GM21367 (cell line): ENCODE data around the gene ZNF335.
"Not testable (repeated sequence)": the region's sequence is repeated elsewhere in the genome, so short reads cannot be mapped to it uniquely, and the experiment has no call there.

Experiments
- ATAC-seq: cut with Tn5 transposase; IDR thresholded peaks from one replicate; pipeline ENCODE4 v1.9.1; 2021; ENCODE audit not compliant: unreplicated experiment

Gene ZNF335

DNA sequence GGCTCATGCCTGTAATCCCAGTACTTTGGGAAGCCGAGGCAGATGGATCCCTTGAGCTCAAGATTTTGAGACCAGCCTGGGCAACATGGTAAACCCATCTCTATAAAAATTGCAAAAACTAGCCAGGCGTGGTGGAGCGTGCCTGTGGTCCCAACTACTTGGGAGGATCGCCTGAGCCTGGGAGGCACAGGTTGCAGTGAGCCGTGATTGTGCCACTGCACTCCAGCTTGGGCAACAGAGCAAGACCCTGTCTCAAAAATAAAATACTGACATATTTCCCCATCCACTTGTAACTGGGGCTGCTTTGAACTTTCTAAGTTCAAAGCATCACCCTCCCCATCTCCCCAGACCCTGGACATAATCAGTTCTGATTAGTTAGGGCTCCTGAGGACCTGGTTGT lies 29.5 kb upstream of the ZNF335 start:
- no peak for ATAC-seq

DNA sequence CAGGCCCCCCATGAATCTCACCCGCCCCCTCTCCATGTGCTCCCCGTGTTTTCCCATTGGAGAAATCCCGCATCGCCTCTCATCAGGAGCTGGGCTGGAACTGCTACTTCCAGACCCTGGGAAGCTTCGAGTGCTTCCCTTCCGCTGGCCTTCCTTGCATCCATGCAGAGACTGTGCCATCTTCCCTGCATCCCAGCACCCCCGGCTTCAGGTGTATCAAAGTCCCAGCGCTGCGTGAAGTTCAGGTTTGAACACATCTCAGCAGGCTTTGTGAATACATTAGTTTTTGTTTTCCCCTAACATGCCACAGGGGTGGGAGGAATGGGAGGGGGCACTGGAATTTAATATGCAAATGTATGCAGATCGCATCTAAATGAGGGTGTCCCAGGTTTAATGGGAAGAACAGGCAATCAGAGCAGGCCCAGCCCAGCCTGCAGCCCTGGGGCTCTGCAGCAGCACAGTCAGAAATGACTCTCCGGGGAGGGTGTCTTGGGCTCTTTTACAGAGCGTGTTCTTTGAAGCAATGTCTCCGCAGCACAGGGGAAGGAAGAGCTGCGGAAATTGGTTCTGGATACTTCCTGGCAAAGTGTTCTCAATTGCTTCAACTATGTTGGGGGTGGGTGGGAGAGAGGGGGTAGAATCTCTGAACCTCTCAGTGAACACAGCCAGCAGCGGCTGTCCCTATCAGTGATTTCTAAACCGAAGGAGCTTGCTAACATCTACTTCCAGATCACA lies 28.4 kb upstream of the ZNF335 start:
- no peak for ATAC-seq

DNA sequence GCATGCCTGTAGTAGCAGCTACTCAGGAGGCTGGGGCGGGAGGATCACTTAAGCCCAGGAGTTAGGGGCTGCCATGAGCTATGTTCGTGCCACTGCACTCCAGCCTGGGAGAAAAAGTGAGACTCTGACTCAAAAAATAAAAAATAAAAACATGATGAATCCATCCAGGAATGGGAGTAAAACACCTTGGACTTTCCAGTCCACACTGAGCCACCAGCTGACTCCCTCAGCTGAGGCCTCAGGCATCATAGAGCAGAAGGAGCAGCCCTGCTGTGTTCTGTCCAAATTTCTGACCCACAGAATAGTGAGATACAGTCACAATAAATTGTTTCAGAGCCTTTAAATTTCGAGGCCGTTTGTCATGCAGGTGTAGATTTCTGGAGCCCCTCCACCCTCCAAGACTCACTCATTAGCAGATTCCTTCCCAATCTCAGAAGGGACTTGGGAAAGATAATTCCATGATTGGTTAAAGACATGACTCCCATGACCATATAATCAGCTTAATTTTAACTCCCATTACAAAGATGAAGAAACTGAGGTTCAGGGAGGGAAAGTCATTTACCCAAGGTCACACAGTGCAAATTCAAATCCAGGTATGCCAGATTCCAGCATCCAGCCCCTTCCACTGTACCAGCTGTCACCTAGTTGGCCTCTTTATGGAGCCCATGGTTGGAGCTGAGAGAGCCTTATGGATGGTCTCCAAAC lies 27.7 kb upstream of the ZNF335 start:
- ATAC-seq, result no peak

DNA sequence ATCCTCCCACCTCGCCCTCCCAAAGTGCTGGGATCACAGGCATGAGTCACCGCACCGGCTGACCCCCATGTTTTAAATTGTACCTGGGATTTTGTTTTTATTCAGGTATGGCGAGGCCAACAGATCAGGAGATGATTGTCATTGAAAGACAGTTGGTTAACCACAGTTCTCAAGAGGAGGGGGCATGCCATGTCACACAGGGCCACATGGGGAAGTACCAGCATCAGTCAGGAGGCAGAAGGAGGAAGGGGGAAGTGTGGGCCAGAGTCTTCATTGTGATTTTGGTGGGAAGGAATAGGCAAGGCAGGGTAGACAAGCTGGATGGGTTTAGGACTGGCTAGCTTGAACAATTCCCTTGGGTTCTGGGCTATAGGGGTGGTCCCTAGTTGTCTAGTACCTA lies 26.8 kb upstream of the ZNF335 start:
- ATAC-seq, result no peak

DNA sequence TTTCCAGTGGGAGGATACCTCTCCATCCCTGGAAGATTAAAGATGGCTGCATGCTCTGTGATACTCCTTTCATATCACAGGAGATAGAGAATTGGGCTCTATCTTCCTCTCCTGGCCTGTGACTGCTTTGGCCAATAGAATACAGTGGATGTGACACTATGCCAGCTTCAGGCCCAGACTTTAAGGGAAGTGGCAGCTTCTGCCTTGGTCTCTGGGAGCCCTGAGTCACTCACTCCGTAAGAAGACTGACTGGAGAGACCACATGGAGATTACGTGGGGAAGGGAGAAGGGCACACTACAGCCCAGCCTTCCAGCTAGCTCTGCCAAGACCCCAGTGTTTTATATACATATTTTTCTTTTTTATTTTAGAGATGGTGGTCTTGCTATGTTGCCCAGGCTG lies 26.3 kb upstream of the ZNF335 start:
- ATAC-seq, result no peak

DNA sequence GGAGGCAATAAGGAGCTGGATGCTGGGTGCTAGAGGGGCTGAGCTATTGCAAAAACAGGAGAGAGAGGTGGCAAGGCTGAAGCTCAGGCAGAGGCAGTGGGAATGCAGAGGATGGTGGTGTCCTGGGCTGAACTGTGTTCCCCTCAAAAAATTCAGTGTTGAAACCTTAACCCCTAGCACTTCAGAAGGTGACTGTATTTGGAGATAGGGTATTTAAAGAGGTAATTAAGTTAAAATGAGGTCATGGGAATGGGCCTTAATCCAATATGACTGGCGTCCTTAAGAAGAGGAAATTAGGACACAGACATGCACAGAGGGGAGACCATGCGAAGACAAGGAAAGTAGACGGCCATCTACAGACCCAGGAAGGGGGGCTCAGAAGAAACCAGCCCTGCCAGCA lies 25.2 kb upstream of the ZNF335 start:
- no peak for ATAC-seq

DNA sequence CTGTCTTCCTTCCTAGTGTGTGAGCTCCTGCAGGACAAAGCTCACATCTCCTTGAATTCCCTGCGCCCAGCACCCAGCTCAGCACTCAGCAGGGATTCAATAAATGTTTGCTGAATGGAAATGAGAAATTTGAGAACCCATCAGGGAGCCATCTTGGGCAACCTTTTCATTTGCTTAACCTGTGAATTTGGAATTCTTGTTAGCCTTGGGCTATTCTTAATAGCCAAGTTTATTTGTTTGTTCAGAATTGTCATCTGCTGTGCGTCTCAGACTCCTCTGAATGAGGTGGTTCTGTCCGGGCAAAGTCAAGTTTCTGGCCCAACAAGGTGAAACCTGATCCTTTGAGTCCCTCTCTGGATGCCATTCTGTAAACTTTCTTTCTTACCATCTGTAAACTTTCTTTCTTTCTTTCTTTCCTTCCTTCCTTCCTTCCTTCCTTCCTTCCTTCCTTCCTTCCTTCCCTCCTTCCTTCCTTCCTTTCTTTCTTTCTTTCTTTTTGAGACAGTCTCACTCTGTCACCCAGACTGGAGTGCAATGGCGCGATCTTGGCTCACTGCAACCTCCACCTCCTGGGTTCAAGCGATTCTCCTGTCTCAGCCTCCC lies 23.6 kb upstream of the ZNF335 start:
- not testable (repeated sequence) for ATAC-seq

DNA sequence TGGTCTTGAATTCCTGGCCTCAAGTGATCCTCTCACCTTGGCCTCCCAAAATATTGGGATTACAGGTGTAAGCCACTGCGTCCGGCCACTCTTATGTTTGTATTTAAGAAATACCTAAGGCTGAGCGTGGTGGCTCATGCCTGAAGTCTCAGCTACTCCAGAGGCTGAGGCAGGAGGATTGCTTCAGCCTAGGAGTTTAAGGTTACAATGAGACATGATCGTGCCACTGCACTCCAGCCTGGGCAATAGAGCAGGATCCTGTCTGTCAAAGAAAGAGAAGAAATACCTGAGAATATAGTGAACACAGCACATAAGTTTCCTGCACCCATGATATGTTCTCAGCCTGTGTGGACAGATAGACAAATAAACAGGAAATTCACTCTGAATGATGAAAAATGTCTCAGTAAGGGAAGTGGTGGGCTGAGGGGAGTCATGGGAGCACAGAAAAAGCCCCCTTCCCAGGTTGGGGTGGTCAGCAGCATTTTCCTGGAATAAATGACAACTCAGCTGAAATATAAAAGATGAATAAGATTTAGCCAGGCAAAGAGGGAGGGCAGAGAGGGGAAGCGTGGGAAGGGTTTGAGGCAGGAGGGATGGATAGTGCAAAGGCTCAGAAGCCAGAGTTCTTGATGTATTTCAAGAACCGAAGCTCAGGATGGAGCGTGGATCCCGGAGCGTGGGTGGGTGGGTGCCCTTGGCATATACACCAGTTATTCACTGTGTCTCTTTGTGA lies 22.9 kb upstream of the ZNF335 start:
- ATAC-seq, result no peak

DNA sequence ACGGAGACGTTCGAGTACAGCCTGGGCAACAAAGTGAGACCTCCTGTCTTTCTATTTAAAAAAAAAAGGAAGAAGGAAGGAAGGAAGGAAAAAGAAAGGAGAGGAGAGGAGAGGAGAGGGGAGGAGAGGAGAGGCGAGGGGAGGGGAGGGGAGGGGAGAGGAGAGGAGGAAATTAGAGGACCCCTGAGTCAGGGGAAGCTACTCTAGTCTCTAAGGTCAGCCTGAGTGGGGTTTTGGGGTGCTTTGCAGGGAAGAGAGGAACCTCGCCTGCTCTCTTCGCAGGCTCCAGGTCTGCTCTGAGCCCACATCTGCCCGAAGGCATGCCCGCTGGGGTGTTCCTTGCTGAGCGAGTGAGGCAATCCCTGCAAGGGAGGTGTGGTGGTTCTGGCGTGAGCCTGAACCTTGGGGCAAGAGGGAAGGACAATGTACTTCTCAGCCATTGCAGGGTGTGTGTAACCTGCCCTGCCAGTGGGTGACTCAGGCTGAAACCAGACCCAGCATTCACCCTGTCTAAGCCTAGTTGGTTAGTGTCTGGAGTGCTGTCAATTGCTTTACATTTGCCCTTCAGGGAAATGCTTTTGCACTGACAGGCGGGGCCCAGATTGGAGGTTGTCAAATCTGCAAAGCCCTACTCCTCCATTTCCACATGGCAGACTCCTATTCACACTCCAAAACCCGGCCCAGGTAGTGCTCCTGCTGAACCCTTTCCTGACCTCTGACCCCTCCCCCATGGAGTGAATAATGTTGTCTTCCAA lies 21.4 kb upstream of the ZNF335 start:
- ATAC-seq, result no peak

DNA sequence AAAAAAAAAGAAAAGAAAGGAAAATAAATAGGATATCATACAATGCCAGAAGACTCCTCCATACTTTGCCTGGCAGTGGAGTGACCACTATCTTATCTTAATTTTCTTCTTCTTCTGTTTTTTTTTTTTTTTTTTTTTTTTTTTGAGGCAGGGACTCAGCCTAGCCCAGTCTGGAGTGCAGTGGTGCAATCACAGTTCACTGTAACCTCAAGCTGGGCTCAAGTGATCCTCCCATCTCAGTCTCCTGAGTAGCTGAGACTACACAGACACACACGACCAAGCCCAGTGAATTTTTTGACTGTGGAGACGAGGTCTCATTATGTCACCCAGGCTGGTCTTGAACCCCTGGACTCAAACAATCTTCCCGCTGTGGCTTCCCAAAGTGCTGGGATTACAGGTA lies 19.6 kb upstream of the ZNF335 start:
- ATAC-seq, result no peak

DNA sequence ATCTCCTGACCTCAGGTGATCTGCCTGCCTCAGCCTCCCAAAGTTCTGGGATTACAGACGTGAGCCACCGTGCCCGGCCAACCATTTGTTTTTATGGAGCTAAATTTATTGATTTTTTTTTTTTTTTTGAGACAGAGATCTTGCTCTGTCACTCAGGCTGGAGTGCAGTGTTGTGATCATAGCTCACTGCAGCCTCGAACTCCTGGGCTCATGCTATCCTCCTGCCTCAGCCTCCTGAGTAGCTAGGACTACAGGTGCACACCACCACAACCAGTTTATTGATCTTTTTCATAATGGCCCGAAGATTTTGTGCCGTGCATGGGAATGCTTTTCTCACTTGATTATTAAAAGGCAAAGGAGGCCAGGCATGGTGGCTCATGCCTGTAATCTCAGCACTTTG lies 16.8 kb upstream of the ZNF335 start:
- ATAC-seq, result not testable (repeated sequence)

DNA sequence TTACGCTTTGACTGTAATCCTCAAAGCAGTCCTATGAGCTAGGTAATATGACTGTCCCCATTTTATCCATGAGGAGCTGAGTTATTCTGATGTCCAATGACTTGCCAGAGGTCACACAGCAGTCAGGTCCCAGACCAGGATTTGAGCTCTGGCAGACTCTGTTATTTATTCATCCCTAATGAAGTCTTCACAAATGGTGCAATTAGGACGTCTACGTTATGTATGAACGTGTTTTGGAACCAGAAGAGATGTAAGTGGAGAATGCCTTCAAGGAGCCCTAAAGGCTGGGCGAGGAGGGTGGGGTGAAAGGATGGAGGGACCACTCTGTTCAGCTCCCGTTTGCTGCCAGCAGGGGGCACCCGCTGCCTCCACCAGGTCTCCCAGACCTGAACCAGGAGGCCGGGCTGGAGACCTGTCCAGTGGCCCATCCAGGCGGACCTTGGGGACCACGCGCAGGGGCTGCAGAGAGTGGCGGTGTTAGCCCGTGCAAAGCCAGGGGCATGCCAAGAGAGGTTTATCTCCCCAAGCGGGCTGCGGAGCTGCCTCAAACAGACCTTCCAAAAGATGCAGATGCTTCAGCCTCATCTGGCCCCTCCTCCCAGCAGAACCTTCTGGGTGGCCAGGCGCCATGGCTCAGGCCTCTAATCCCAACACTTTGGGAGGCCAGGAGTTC lies 15.2 kb upstream of the ZNF335 start:
- no peak for ATAC-seq

DNA sequence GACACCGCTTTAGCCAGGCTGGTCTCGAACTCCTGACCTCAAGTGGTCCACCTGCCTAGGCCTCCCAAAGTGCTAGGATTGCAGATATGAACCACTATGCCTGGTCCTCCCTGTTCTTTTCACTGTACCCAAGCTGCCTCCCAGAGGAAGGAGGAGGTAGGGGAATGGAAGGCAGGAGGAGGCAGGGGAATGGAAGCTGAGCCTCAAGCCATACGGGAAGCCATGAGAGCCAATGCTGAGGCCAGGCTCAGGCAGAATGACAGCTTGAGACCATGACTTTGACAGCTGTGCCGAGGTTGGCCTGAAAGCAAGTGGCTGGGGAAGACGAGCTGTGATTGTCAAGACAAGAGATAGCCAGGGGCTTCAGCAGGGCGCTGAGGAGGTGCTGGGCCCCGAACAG lies 13.6 kb upstream of the ZNF335 start:
- ATAC-seq, result no peak

DNA sequence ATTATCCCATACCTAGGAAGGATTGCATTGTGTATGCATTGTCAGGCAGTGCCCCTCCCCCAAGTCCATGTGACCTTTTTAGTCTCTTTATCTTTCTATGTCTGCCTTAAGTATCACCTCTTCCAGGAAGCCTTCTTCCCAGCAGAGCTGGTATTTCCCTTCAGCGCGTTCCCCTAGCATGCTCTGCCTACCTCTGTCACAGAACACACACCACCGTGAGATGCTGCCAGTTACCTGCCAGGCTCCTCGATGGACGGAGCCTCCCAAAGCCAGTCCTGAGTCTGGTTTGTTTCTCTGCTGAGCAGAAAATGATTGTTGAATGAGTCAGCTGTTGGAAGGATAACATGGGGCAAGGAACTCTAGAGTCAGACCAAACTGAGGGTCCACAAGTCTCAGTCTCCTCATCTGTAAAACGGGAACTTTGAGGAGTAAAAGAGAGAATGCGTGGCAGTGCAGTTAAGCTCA lies 11.3 kb upstream of the ZNF335 start:
- ATAC-seq, result no peak

DNA sequence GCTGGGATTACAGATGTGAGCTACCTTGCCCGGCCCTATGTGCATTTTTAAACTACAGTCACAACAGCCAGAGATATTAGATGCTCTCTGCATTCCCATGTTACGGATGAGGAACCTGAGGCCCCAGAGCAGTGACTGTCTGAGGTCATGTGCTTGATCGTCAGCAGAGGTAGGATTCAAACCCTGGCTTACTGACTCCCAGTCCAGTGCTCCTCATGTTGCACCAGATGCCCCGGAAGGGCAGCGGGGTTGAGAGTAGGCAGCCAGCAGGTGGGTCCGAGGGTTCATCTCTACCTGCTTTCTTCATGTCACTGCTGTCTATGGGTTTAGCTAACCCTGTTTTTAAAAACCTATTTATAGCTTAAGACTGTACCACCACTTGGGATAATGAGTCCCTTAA lies 9.3 kb upstream of the ZNF335 start:
- no peak for ATAC-seq

DNA sequence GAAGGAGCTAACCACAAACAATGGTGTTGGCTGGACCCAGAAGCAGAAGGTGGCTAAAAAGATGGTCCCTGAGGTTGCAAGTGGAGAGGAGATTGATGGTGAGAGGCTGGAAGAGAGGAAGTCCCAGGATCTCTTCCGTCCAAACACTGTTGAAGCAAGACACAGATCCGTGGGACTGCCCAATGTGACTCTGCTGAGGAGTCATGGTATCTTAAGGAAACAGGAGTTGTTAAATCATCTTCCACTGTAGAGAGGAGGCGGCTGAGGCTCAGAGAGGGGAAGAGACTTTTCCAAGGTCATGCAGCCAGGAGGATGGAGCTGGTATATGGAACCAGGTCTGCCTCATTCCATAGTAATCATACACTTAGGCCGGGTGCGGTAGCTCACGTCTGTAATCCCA lies 4.1 kb upstream of the ZNF335 start:
- no peak for ATAC-seq

DNA sequence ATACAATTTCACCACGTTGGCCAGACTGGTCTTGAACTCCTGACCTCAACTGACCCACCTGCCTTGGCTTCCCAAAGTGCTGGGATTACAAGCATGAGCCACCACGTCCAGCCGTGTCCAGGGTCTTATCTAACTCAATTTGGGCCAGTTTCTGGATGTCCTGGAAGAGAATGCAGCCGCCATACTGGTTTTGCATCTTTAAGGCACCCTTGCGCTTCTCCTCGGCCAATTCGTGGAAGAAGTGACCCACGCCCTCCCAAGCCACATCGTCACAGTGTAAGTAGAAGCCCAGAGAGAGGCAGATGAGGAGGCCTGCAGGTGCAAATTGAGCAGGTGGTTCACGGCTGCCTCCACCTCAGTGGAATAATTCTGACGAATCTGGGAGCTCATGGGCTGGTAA lies 3.7 kb upstream of the ZNF335 start:
- no peak for ATAC-seq

DNA sequence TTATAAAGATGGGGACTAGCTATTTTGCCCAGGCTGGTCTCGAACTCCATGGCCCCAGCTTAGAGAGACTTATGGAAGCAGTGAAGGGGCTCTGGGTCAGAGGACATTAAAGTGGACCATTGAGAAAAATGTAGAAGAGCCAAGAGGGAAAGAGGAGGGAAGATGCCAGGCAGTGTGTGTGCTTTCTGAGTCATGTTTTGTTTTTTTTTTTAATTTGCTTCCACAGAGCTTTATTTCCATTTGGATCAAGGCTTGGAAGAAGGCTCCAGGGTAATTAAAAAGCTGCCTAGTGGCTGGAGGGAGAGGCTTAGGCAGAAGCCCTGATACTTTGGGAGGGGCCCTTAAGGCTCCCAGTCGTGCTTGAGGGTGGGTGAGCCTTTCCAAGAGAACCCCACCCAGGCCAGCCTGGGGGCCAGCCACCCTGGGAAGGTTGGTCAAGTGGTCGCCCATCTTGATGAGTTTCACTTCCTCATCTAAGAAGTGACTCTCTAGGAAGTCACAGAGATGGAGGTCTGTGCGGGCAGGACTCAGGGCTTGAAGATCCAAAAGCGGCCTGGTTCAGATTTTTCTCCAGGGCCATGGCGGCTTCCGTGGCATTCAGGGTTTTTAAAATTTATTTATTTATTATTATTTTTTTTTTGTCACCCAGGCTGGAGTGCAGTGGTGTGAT lies 3.0 kb upstream of the ZNF335 start:
- ATAC-seq, result no peak

DNA sequence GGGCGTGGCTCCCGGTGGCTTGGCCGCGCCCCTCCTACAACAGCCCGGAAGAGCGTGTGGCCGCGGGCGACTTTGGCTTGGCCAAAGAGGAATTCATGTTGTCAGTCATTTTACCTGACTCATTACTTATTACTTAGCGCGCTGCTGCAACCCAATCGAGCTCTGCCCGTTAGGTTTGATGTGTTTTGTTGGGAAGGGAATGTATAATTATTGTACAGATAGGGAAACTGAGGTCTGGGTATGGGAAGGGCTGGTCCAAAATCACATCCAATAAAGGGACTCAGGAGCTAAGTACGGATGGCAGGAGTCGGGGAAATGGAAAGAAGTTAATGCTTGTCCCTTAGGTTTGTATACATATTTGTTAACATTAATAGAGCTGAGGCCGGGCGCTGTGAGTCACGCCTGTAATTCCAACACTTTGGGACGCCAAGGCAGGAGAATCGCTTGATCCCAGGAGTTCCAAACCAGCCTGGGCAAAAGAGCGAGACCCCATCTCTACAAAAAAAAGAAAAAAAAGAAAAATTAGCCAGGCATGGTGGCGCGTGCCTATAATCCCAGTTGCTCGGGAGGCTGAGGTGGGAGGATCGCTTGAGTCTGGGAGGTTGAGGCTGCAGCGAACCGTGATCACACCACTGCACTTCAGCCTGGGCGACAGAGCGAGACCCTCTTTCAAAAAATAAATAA lies 639 bp upstream of the ZNF335 start:
- no peak for ATAC-seq

DNA sequence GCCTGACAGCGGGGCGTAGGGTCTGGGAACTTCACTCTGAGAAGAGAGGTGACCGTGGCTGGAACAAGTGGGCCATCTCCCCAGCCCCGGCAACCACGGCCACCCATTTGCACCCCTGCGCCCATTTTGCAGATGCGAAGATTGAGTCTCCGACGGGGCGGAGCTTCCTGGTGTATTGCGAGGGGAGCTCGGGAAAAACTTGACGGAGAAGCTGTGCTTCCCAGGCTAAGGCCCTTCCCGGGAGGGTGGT lies 653 bp downstream of the ZNF335 start:
- ATAC-seq, result peak; percentile 7
